ENCODE results near the gene AUH.

Gene AUH

DNA sequence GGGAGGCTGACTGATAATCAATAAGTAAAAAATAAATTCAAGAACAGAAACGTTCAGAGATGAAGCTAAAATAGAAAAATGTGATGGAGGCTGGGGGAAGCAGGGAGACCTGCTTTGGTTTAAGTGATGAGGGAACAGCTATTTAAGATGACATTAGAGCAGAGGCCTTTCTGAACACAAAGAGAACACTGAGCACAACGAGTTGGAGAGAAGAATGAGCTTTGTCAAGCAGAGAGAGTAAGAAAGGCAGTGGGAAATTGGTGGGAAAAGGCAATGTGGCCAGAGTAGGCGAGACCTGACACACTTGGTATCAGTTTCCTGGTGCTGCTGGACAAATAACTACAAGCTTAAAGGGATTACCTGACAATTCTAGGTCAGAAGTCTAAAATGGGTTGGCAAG is 20.0 kb downstream of the AUH start:
- no peak overlapping the region for H3K4me3 ChIP-seq (ENCODE audit: low read depth, low read length)
- TF ChIP-seq, protein P1, sequence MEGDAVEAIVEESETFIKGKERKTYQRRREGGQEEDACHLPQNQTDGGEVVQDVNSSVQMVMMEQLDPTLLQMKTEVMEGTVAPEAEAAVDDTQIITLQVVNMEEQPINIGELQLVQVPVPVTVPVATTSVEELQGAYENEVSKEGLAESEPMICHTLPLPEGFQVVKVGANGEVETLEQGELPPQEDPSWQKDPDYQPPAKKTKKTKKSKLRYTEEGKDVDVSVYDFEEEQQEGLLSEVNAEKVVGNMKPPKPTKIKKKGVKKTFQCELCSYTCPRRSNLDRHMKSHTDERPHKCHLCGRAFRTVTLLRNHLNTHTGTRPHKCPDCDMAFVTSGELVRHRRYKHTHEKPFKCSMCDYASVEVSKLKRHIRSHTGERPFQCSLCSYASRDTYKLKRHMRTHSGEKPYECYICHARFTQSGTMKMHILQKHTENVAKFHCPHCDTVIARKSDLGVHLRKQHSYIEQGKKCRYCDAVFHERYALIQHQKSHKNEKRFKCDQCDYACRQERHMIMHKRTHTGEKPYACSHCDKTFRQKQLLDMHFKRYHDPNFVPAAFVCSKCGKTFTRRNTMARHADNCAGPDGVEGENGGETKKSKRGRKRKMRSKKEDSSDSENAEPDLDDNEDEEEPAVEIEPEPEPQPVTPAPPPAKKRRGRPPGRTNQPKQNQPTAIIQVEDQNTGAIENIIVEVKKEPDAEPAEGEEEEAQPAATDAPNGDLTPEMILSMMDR (IDR thresholded peaks at IDR 0.05; ENCODE audit: insufficient read depth, low read depth, low read length, missing control alignments): no peak
- DNase-seq (ENCODE audit: low read depth): no peak

DNA sequence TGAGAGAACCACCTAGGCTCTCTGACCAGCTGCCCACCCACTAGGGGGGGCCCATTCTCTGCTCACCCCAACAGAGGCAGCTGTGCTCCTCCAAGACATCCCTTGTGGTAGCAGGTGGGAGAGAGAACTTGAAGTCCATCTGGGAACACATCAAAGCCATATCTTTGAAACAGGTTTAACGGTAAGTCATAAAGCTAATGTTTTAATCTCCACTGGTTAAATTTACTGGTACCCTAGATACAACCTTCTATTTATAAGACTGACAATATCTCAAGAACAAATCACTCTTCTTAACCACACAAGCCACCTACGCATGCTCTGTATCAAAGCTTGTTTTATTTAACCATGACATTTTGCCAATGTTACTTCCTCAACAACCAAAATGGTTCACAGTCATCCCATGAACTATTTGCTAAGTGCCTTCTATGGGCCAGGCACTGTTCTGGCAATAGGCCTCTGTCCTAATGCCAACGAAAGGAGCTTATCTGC is 20.4 kb downstream of the AUH start:
- no peak for DNase-seq (ENCODE audit: low read depth)
- TF ChIP-seq, protein P1 (IDR thresholded peaks at IDR 0.05; ENCODE audit: insufficient read depth, low read depth, low read length, missing control alignments): no peak
- H3K4me3 ChIP-seq (ENCODE audit: low read depth, low read length): no peak overlapping the region

GRCh38 chr9:91340395-91340967 is 21.2 kb downstream of the AUH start:
- TF ChIP-seq, protein P1 (IDR thresholded peaks at IDR 0.05; ENCODE audit: insufficient read depth, low read depth, low read length, missing control alignments): no peak
- DNase-seq (ENCODE audit: low read depth): no peak
- H3K4me3 ChIP-seq (ENCODE audit: low read depth, low read length): no peak overlapping the region

GRCh38 chr9:91338681-91339080 is 23.0 kb downstream of the AUH start:
- H3K4me3 ChIP-seq (ENCODE audit: low read depth, low read length): no peak overlapping the region
- TF ChIP-seq, protein P1 (IDR thresholded peaks at IDR 0.05; ENCODE audit: insufficient read depth, low read depth, low read length, missing control alignments): no peak
- no peak for DNase-seq (ENCODE audit: low read depth)

GRCh38 chr9:91336786-91337185 is 24.9 kb downstream of the AUH start:
- no peak for DNase-seq (ENCODE audit: low read depth)
- TF ChIP-seq, protein P1 (IDR thresholded peaks at IDR 0.05; ENCODE audit: insufficient read depth, low read depth, low read length, missing control alignments): no peak
- no peak overlapping the region for H3K4me3 ChIP-seq (ENCODE audit: low read depth, low read length)

GRCh38 chr9:91334053-91334452 is 27.7 kb downstream of the AUH start:
- TF ChIP-seq, protein P1 (IDR thresholded peaks at IDR 0.05; ENCODE audit: insufficient read depth, low read depth, low read length, missing control alignments): no peak
- no peak for DNase-seq (ENCODE audit: low read depth)

GRCh38 chr9:91333551-91333950 is 28.2 kb downstream of the AUH start:
- TF ChIP-seq, protein P1 (IDR thresholded peaks at IDR 0.05; ENCODE audit: insufficient read depth, low read depth, low read length, missing control alignments): no peak
- H3K4me3 ChIP-seq (ENCODE audit: low read depth, low read length): no peak overlapping the region
- DNase-seq (ENCODE audit: low read depth): no peak

More at GRCh38 chr9:91334053-91334452, 27.7 kb downstream of the AUH start:
- no peak overlapping the region for H3K4me3 ChIP-seq (ENCODE audit: low read depth, low read length)

Data from GM12865 (cell line).